GM12878 (cell line): ENCODE results near the gene C1RL. TPM values are rescaled to one million over a fixed set of nuclear protein-coding genes. Genes with fewer than 3 reads are reported as not detected.

Source experiments
- ATAC-seq: fragments of 200-7000 bp; cut with Tn5 transposase; 3 replicates; pipeline ENCODE4 v1.9.1; 2020; ENCODE audit warnings: mild to moderate bottlenecking, moderate library complexity
- BruUV-seq: library from RNA; stranded (reverse); fragments of 400-500 nt; replicated peaks from 2 replicates; lab custom pipeline; 2021; lab: Mats Ljungman, UMichigan
- CTCF ChIA-PET: fragments of 300-600 bp; sonication (Branson Sonifier 250); formaldehyde crosslinking; extraction: SDS; loops from one replicate; lab custom pipeline; 2021; ENCODE audit warnings: inconsistent platforms; lab: Yijun Ruan, JAX
- POLR2A ChIA-PET: fragments of 350-600 bp; formaldehyde crosslinking; extraction: SDS; loops from one replicate; lab custom pipeline; 2021; ENCODE audit warnings: inconsistent platforms; lab: Charles Lee
- RAD21 ChIA-PET: fragments of 300-600 bp; sonication (Branson Sonifier 250); formaldehyde crosslinking; loops from one replicate; lab custom pipeline; 2023; ENCODE audit warnings: antibody characterized with exemption; ENCODE audit not compliant: unreplicated experiment; lab: Charles Lee
- SMC1A ChIA-PET: fragments of 300-600 bp; sonication (Branson Sonifier 250); formaldehyde crosslinking; loops from one replicate; lab custom pipeline; 2023; ENCODE audit not compliant: unreplicated experiment, uncharacterized antibody; lab: Charles Lee
- DNase-seq: peaks from one replicate; pipeline ENCODE4 v3.0.0-alpha.2; 2011; ENCODE audit warnings: low read depth, low spot score
- FAIRE-seq: peaks from 3 replicates; lab custom pipeline; 2011; peaks lifted over from hg19 to GRCh38; lab: Jason Lieb, UNC
- H2AFZ ChIP-seq: 2 replicates; pipeline ENCODE4 v1.6.0; 2011; ENCODE audit warnings: low read depth, low read length, control low read depth; ENCODE audit not compliant: control insufficient read depth
- H3K27ac ChIP-seq: 2 replicates; pipeline ENCODE4 v1.5.1; 2011; ENCODE audit warnings: control low read depth; ENCODE audit not compliant: control insufficient read depth, insufficient read depth
- H3K27me3 ChIP-seq, 2 experiments: replicated peaks in 1 of 2; 2 replicates each; pipeline versions ENCODE4 v1.6.0 to v1.6.1; 2011; ENCODE audit warnings: low read length in 1 of 2; ENCODE audit not compliant: control insufficient read depth in 2 of 2, insufficient read depth in 2 of 2
- H3K36me3 ChIP-seq, 2 experiments: 2 replicates each; pipeline ENCODE4 v1.5.1; 2011; ENCODE audit warnings: low read length in 1 of 2; ENCODE audit not compliant: control insufficient read depth in 2 of 2, insufficient read depth in 2 of 2
- H3K4me1 ChIP-seq: 2 replicates; pipeline ENCODE4 v1.6.1; 2011; ENCODE audit warnings: mild to moderate bottlenecking, low read length, moderate library complexity, mixed read lengths; ENCODE audit not compliant: control insufficient read depth, insufficient read depth
- H3K4me2 ChIP-seq: 2 replicates; pipeline ENCODE4 v1.6.0; 2011; ENCODE audit warnings: control low read depth; ENCODE audit not compliant: control insufficient read depth, insufficient read depth
- H3K4me3 ChIP-seq: fragments of 200-600 bp; sonication (generic); 2 replicates; pipeline ENCODE4 v1.5.1; 2016
- H3K79me2 ChIP-seq: 2 replicates; pipeline ENCODE4 v1.6.0; 2011; ENCODE audit warnings: low read length; ENCODE audit not compliant: control insufficient read depth, insufficient read depth
- H3K9ac ChIP-seq: 2 replicates; pipeline ENCODE4 v1.8.0; 2011; ENCODE audit warnings: low read length, control low read depth, mixed read lengths; ENCODE audit not compliant: control insufficient read depth, insufficient read depth
- H3K9me3 ChIP-seq: replicated peaks from 3 replicates; pipeline ENCODE4 v1.5.1; 2011; ENCODE audit warnings: mild to moderate bottlenecking, low read length; ENCODE audit not compliant: control insufficient read depth, insufficient read depth
- H4K20me1 ChIP-seq: 2 replicates; pipeline ENCODE4 v1.6.0; 2011; ENCODE audit not compliant: control insufficient read depth, insufficient read depth
- ATF3 ChIP-seq: IDR thresholded peaks from 2 replicates; pipeline ENCODE4 v1.6.1; 2011; ENCODE audit warnings: low read depth, mild to moderate bottlenecking, low read length, moderate library complexity, borderline replicate concordance; ENCODE audit errors: extremely low read depth
- CREM ChIP-seq: IDR thresholded peaks from 2 replicates; pipeline ENCODE4 v1.6.1; 2014; ENCODE audit warnings: antibody characterized with exemption, low read depth
- RUNX3 ChIP-seq: IDR thresholded peaks from 2 replicates; pipeline ENCODE4 v1.6.1; 2012; ENCODE audit warnings: low read length, inconsistent platforms
- SIX5 ChIP-seq: IDR thresholded peaks from 2 replicates; pipeline ENCODE4 v1.6.1; 2011; ENCODE audit warnings: mild to moderate bottlenecking, low read depth, low read length, moderate library complexity; ENCODE audit not compliant: severe bottlenecking
- WGBS: methylation state at CpG from one replicate; pipeline ENCODE4 v1.1.6; 2016; ENCODE audit warnings: low lambda C conversion rate; ENCODE audit not compliant: insufficient replicate concordance, insufficient coverage; ENCODE audit errors: missing lambda C conversion rate; 5-methylcytosine and 5-hydroxymethylcytosine counted together
- in situ Hi-C: fragments of 300-500 bp; cut with MboI; formaldehyde crosslinking; loops from 9 replicates; pipeline ENCODE4 v1.14.3; 2018; ENCODE audit warnings: mixed read lengths
- intact Hi-C: fragments of 100-400 bp; cut with micrococcal nuclease; formaldehyde crosslinking; loops from one replicate; pipeline ENCODE4 v1.14.2; 2022; ENCODE audit not compliant: unreplicated experiment
- polyA plus RNA-seq, 11 experiments: library from polyadenylated mRNA; depleted of rRNA in 4 of 11; unstranded in 6 of 11; stranded (reverse) in 5 of 11; fragments of >200 nt; fragmentation: Nextera tagmentation in 4 of 11; fragmentation: Illumina TruSeq in 1 of 11; extraction: Ambion mirVana in 4 of 11; extraction: Trizol in 1 of 11; gene quantifications; 1 replicate in 1 of 11; 2 replicates in 10 of 11; pipeline versions ENCODE4 v1.2.1 to v1.2.3, GENCODE V29; 2011 to 2016; ENCODE audit warnings: inconsistent platforms in 2 of 11, missing spikeins in 2 of 11, low read depth in 1 of 11
- total RNA-seq, 4 experiments: library from RNA; depleted of rRNA in 3 of 4; stranded (reverse); fragments of >200 nt in 3 of 4; fragmentation: Illumina TruSeq in 1 of 4; extraction: Trizol in 1 of 4; gene quantifications; 2 replicates each; pipeline versions ENCODE4 v1.2.1 to v1.2.3, GENCODE V29; 2013 to 2021

Gene C1RL
- total and polyA plus RNA-seq, 10 of the 15 experiments (the other 5 are each of a cell fraction or from before 2014, with no cell fraction given), result 1.3 to 12.8 (median 8.1) TPM

DNA sequence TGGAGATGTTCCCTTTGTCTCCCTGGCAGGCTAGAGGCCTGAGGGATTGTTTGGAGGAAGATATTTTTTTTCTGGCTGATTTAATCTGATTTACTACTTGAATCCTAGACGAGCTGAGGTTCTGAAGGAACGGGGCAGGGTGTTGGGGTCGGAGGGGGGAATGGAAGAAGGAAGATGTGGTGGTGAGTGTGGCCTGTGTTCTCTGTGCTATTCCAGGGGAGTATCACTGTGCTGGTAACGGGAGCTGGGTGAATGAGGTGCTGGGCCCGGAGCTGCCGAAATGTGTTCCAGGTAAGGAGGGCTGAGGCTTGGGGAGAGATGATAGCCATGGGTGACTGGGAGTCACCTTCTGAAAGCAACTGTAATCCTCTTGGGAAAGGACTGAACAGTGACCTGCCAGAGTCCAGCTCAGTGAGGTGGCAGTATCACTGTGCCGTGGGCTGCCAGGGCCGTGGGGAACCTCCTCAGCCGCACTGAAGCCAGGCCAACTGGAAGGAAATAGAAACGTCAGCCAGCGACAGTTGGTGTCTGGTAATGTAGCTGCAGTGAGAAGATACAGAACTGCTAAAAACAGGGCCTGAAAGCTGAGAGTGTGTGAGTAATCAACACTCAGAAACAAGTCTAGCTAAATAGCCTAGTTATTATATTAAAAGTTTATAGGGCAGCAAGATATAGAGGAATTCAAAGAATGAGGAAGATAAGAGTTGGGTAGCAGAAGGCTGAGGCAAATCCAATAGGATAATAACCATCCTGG lies 40.6 kb downstream of the C1RL start:
- 34% methylated on average over 11 of the region's 11 CpGs for WGBS
- in situ Hi-C loops, result no loop called here
- Histone ChIP-seq H3K36me3 (no peaks in the 10 kb centered on the region), H3K27me3 (peaks cover 0 to 3% of the 10 kb centered on the region in 2 experiments; a peak in 2 of 4 replicates), H3K4me1 (no peaks in the 10 kb centered on the region), H3K9me3 (no peaks in the 10 kb centered on the region), H4K20me1 (no peaks in the 10 kb centered on the region; the same call in 1 of the 2 replicates), H3K79me2 (no peaks in the 10 kb centered on the region), H3K27ac (no peak overlapping the region), H2AFZ (no peak overlapping the region), H3K4me3 (no peak overlapping the region), H3K4me2 (no peak overlapping the region), H3K9ac (no peak overlapping the region)
- FAIRE-seq (no peak), ATAC-seq (no peak), DNase-seq (no peak)
- no TSS peak for BruUV-seq
- POLR2A ChIA-PET, result no interaction called here
- TF ChIP-seq RUNX3 (no peak), CREM (no peak)
- SMC1A ChIA-PET, result interaction anchor here (1.3 kb wide), 1 partner anchor 12 kb away, joined by 4 read pairs; no protein-coding TSS in a partner anchor
- CTCF ChIA-PET, result interaction anchor here (2.0 kb wide), 1 partner anchor 56 kb away, joined by 6 read pairs; no protein-coding TSS in a partner anchor
- RAD21 ChIA-PET, result no interaction called here
- intact Hi-C loops, result no loop called here

DNA sequence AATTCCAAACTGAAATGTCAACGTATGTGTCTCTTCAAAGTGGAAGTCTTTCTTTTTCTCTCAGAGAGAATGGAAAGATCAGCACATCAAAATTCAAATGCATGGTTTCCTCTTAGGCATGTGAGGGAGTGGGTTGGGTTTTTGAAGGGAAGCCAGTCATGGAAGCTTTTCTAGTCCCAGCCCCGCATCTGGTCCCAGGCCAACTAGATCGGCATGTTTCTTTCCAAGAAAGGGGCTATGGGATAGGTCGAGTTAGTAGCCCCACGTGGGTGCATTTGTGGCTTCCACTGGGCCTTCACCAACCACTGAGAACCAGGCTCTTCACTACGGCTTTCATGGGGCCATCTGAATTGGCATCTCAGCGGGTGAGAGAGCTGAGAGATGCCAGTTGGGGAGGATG lies 41.9 kb downstream of the C1RL start:
- RAD21 ChIA-PET, result interaction anchor here (0.7 kb wide), 1 partner anchor 24 kb away, joined by 3 read pairs; no protein-coding TSS in a partner anchor
- TF ChIP-seq SIX5 (no peak), ATF3 (no peak)
- TF ChIP-seq, all 136 proteins: peak for 0
- no peak overlapping the region for H3K27ac ChIP-seq
- DNase-seq (no peak), ATAC-seq (no peak), FAIRE-seq (no peak)
- 29% methylated on average over 7 of the region's 7 CpGs for WGBS
- no peaks in the 10 kb centered on the region for H3K36me3 ChIP-seq
- no TSS peak for BruUV-seq
- H2AFZ ChIP-seq, result no peak overlapping the region
- no peak overlapping the region for H3K9ac ChIP-seq
- H3K4me1 ChIP-seq, result no peaks in the 10 kb centered on the region
- no peaks in the 10 kb centered on the region; the same call in 1 of the 2 replicates for H4K20me1 ChIP-seq
- H3K27me3 ChIP-seq, result peaks cover 0 to 3% of the 10 kb centered on the region in 2 experiments; a peak in 2 of 4 replicates
- in situ Hi-C loops, result no loop called here
- no peak overlapping the region for H3K4me3 ChIP-seq
- POLR2A ChIA-PET, result no interaction called here
- SMC1A ChIA-PET, result no interaction called here
- H3K9me3 ChIP-seq, result no peaks in the 10 kb centered on the region
- intact Hi-C loops, result no loop called here
- no peaks in the 10 kb centered on the region for H3K79me2 ChIP-seq
- CTCF ChIA-PET, result interaction anchor here (1.5 to 2.0 kb wide), 2 partner anchors 9 to 55 kb away, joined by 3 to 6 read pairs; no protein-coding TSS in a partner anchor
- no peak overlapping the region for H3K4me2 ChIP-seq
